Keratinocyte (primary cell): ENCODE measurements around the gene PNPLA7. TPM values are rescaled to one million over a fixed set of nuclear protein-coding genes. Genes with fewer than 3 reads are reported as not detected.

ENCODE experiments used
- DNase-seq: peaks from one replicate; pipeline ENCODE4 v3.0.0-alpha.2; 2011; ENCODE audit warnings: low read depth, missing footprints, low spot score
- FAIRE-seq: peaks from 2 replicates; lab custom pipeline; 2011; peaks lifted over from hg19 to GRCh38; lab: Jason Lieb, UNC
- H2AFZ ChIP-seq: 2 replicates; pipeline ENCODE4 v1.6.0; 2012; ENCODE audit warnings: low read length, control low read depth, inconsistent platforms; ENCODE audit not compliant: control insufficient read depth
- H3K27ac ChIP-seq: 2 replicates; pipeline ENCODE4 v1.5.1; 2011; ENCODE audit warnings: low read length; ENCODE audit not compliant: control insufficient read depth, insufficient read depth
- H3K27me3 ChIP-seq: 3 replicates; pipeline ENCODE4 v1.6.0; 2011; ENCODE audit warnings: low read length; ENCODE audit not compliant: control insufficient read depth, insufficient read depth; ENCODE audit errors: extremely low read depth
- H3K36me3 ChIP-seq, 2 experiments: 2 replicates in 1 of 2; 3 replicates in 1 of 2; pipeline ENCODE4 v1.5.1; 2011; ENCODE audit warnings: low read length in 2 of 2, mild to moderate bottlenecking in 1 of 2; ENCODE audit not compliant: control insufficient read depth in 2 of 2, insufficient read depth in 2 of 2; ENCODE audit errors: extremely low read depth in 1 of 2
- H3K4me1 ChIP-seq: 3 replicates; pipeline ENCODE4 v1.5.1; 2011; ENCODE audit warnings: low read length; ENCODE audit not compliant: control insufficient read depth, insufficient read depth; ENCODE audit errors: extremely low read depth
- H3K4me2 ChIP-seq: 3 replicates; pipeline ENCODE4 v1.6.0; 2011; ENCODE audit warnings: low read depth, low read length; ENCODE audit not compliant: control insufficient read depth, insufficient read depth; ENCODE audit errors: extremely low read depth
- H3K4me3 ChIP-seq, 3 experiments: fragments of 200-600 bp in 1 of 3; sonication (generic) in 1 of 3; 2 replicates in 2 of 3; 3 replicates in 1 of 3; pipeline ENCODE4 v1.5.1; 2011 to 2016; ENCODE audit warnings: low read length in 3 of 3, mild to moderate bottlenecking in 3 of 3, control low read depth in 2 of 3, inconsistent platforms in 1 of 3, low read depth in 1 of 3, mixed read lengths in 1 of 3, mixed run types in 1 of 3, moderate library complexity in 1 of 3; ENCODE audit not compliant: control insufficient read depth in 2 of 3, insufficient read depth in 2 of 3; ENCODE audit errors: extremely low read depth in 1 of 3
- H3K79me2 ChIP-seq: 2 replicates; pipeline ENCODE4 v1.6.0; 2012; ENCODE audit warnings: low read length; ENCODE audit not compliant: control insufficient read depth, insufficient read depth
- H3K9ac ChIP-seq: 3 replicates; pipeline ENCODE4 v1.6.0; 2011; ENCODE audit warnings: low read length; ENCODE audit not compliant: control insufficient read depth, insufficient read depth; ENCODE audit errors: extremely low read depth
- H3K9me1 ChIP-seq: 3 replicates; pipeline ENCODE4 v1.6.0; 2011; ENCODE audit warnings: low read length; ENCODE audit not compliant: control insufficient read depth, insufficient read depth; ENCODE audit errors: extremely low read depth
- H3K9me3 ChIP-seq: 2 replicates; pipeline ENCODE4 v1.5.1; 2012; ENCODE audit warnings: low read depth, low read length; ENCODE audit not compliant: control insufficient read depth
- H4K20me1 ChIP-seq: 3 replicates; pipeline ENCODE4 v1.6.0; 2011; ENCODE audit warnings: low read length; ENCODE audit not compliant: control insufficient read depth, insufficient read depth; ENCODE audit errors: extremely low read depth
- EZH2 ChIP-seq: IDR thresholded peaks from one replicate; pipeline ENCODE4 v1.6.1; 2012; ENCODE audit warnings: inconsistent platforms, mild to moderate bottlenecking, low read length, moderate library complexity
- dilution Hi-C: fragments of 300-500 bp; cut with MboI; formaldehyde crosslinking; loops from one replicate; pipeline ENCODE4 v1.7.0; 2020; ENCODE audit warnings: low sequenced_read_pairs; ENCODE audit not compliant: extremely low pct_ligation_motif_present
- polyA plus RNA-seq, 5 experiments: library from polyadenylated mRNA; depleted of rRNA in 3 of 5; stranded (reverse) in 3 of 5; stranded (forward) in 1 of 5; unstranded in 1 of 5; fragments of >200 nt; gene quantifications; 1 replicate in 1 of 5; 2 replicates in 3 of 5; 3 replicates in 1 of 5; pipeline versions ENCODE4 v1.2.1 to v1.2.3, GENCODE V29; 2011 to 2012; ENCODE audit warnings: missing spikeins in 2 of 5, low read depth in 1 of 5, low replicate concordance in 1 of 5
- TF ChIP-seq, protein P1 (sequence below), 3 experiments: IDR thresholded peaks in 1 of 3; conservative IDR thresholded peaks in 1 of 3; optimal IDR thresholded peaks in 1 of 3; 2 replicates in 2 of 3; 3 replicates in 1 of 3; pipeline versions ENCODE3 to v1.5.1; 2011; ENCODE audit warnings: low read length in 3 of 3, mild to moderate bottlenecking in 3 of 3, moderate library complexity in 2 of 3, control low read depth in 1 of 3, inconsistent platforms in 1 of 3; ENCODE audit not compliant: insufficient read depth in 2 of 3; ENCODE audit errors: extremely low read depth in 1 of 3

The PNPLA7 gene
- polyA plus RNA-seq, 1 donor (not counting 4 experiments of a cell fraction or from before 2014, with no cell fraction given) = 0.34 TPM

DNA sequence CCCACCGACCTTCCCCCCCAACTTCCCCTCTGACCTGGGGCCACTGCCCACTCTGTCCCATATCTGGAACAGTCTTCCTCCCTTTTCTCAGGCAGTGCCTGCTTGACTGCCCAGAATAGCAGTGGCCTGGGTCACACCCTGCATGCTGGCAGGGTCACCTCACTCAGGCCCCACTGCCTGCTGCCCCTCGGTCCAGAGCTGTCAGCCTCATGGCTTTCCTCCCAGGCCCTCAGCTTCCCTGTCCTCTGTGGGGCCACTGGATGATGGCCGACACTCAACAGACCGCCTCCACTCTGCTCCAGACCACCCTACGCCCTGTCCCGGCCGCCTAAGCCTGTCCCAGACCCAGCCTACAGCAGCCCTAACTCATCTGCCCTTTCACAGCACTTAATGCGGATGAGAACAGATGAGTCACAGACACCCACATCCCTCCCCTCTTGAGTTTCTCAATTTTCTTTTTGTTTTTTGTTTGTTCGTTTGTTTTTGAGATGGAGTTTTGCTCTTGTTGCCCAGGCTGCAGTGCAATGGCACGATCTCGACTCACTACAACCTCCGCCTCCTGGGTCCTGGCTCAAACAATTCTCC is 5.9 kb downstream of the PNPLA7 start:
- Histone ChIP-seq H3K9ac (no peak overlapping the region), H3K9me1 (no peaks in the 10 kb centered on the region), H3K79me2 (no peaks in the 10 kb centered on the region), H3K9me3 (no peaks in the 10 kb centered on the region), H3K4me1 (no peaks in the 10 kb centered on the region), H3K4me3 (no peak overlapping the region), H3K36me3 (no peaks in the 10 kb centered on the region), H4K20me1 (no peaks in the 10 kb centered on the region), H3K27ac (no peak overlapping the region), H2AFZ (no peak overlapping the region), H3K27me3 (no peaks in the 10 kb centered on the region), H3K4me2 (no peak overlapping the region)
- TF ChIP-seq, protein P1, sequence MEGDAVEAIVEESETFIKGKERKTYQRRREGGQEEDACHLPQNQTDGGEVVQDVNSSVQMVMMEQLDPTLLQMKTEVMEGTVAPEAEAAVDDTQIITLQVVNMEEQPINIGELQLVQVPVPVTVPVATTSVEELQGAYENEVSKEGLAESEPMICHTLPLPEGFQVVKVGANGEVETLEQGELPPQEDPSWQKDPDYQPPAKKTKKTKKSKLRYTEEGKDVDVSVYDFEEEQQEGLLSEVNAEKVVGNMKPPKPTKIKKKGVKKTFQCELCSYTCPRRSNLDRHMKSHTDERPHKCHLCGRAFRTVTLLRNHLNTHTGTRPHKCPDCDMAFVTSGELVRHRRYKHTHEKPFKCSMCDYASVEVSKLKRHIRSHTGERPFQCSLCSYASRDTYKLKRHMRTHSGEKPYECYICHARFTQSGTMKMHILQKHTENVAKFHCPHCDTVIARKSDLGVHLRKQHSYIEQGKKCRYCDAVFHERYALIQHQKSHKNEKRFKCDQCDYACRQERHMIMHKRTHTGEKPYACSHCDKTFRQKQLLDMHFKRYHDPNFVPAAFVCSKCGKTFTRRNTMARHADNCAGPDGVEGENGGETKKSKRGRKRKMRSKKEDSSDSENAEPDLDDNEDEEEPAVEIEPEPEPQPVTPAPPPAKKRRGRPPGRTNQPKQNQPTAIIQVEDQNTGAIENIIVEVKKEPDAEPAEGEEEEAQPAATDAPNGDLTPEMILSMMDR (optimal IDR thresholded peaks at IDR 0.05 in 1 of 3, IDR thresholded peaks at IDR 0.05 in 1 of 3, conservative IDR thresholded peaks at IDR 0.05 in 1 of 3; ENCODE audit: extremely low read depth in 1 of 3, insufficient read depth in 2 of 3, low read length in 3 of 3) = no peak
- TF ChIP-seq EZH2 = no peak
- DNase-seq (no peak), FAIRE-seq (no peak)
- dilution Hi-C loops = no loop called here

DNA sequence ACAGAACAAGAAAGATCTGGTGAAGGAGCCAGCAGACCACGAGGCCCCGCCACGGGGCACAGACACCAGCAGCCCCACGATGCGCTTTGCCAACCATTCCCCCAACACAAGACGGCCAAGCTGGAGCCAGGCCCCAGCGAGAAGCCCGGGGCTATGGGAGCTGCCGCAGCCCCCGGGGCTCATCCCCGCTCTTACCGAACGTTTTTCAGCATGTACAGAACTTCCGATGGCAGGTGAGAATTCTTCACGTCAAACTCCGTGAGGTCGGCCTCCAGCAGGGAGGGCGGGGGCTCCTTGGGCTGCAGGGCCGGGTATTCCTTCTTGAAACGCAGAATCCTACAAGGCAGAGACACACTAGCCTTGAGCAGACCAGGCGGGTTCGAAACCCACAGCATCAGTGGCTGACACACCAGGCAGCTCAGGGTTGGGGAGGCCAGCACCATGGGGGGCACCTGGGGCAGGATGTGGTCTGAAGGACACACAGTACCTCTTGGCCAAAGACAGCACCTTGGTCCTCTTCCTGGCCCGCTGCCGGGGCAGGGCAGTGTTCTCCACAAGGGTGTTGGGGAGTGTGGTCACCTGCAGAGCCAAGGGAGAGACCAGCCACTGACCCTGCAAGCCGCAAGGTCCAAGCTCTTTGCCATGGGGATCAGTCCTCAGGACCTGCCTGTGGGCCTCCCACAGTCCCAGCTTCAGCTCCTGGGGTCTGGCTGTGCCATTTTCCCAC is 6.8 kb downstream of the PNPLA7 start:
- TF ChIP-seq, protein P1 (optimal IDR thresholded peaks at IDR 0.05 in 1 of 3, IDR thresholded peaks at IDR 0.05 in 1 of 3, conservative IDR thresholded peaks at IDR 0.05 in 1 of 3; ENCODE audit: extremely low read depth in 1 of 3, insufficient read depth in 2 of 3, low read length in 3 of 3) = no peak
- TF ChIP-seq EZH2 = no peak
- no peaks in the 10 kb centered on the region for H3K36me3 ChIP-seq
- H3K4me2 ChIP-seq = no peak overlapping the region
- H3K9me3 ChIP-seq = no peaks in the 10 kb centered on the region
- H2AFZ ChIP-seq = no peak overlapping the region
- H3K27ac ChIP-seq = no peak overlapping the region
- dilution Hi-C loops = no loop called here
- no peaks in the 10 kb centered on the region for H3K27me3 ChIP-seq
- H4K20me1 ChIP-seq = no peaks in the 10 kb centered on the region
- no peak overlapping the region for H3K4me3 ChIP-seq
- H3K4me1 ChIP-seq = no peaks in the 10 kb centered on the region
- no peak overlapping the region for H3K9ac ChIP-seq
- H3K79me2 ChIP-seq = no peaks in the 10 kb centered on the region
- FAIRE-seq = no peak
- DNase-seq = no peak
- no peaks in the 10 kb centered on the region for H3K9me1 ChIP-seq
